H1 (cell line): ENCODE measurements around the gene TMEM44. TPM values are rescaled to one million over a fixed set of nuclear protein-coding genes. Genes with fewer than 3 reads are reported as not detected.

ENCODE experiments used
- CTCF ChIA-PET: fragments of 300-600 bp; sonication (Branson Sonifier 250); formaldehyde crosslinking; loops from one replicate; lab custom pipeline; 2021; ENCODE audit not compliant: partially characterized antibody; lab: Charles Lee
- POLR2A ChIA-PET: fragments of 300-600 bp; sonication (Branson Sonifier 250); formaldehyde crosslinking; loops from one replicate; lab custom pipeline; 2021; ENCODE audit warnings: inconsistent platforms; ENCODE audit not compliant: partially characterized antibody; lab: Charles Lee
- DNase-seq, 2 experiments: peaks; one replicate each; pipeline versions ENCODE4 v3.0.0 to v3.0.0-alpha.2; 2010 to 2022; ENCODE audit warnings: low spot score in 2 of 2, low read depth in 1 of 2, mixed read lengths in 1 of 2
- FAIRE-seq: peaks from 2 replicates; lab custom pipeline; 2011; peaks lifted over from hg19 to GRCh38; lab: Jason Lieb, UNC
- H2AFZ ChIP-seq: 2 replicates; pipeline ENCODE4 v1.8.1; 2012; ENCODE audit warnings: low read length, inconsistent platforms
- H2AK5ac ChIP-seq: 2 replicates; pipeline ENCODE4 v1.6.1; 2013; ENCODE audit warnings: low read depth, low read length
- H2BK120ac ChIP-seq: replicated peaks from 2 replicates; pipeline ENCODE3; 2013; ENCODE audit warnings: low read depth, low read length, inconsistent platforms
- H2BK12ac ChIP-seq: 2 replicates; pipeline ENCODE4 v1.6.1; 2013; ENCODE audit warnings: low read depth, low read length
- H2BK15ac ChIP-seq: 2 replicates; pipeline ENCODE4 v1.6.1; 2013; ENCODE audit warnings: low read length
- H2BK20ac ChIP-seq: 2 replicates; pipeline ENCODE4 v1.6.1; 2013; ENCODE audit warnings: low read length
- H2BK5ac ChIP-seq: 2 replicates; pipeline ENCODE4 v1.6.1; 2013; ENCODE audit warnings: low read depth, low read length
- H3K14ac ChIP-seq: 2 replicates; pipeline ENCODE4 v1.6.1; 2013; ENCODE audit warnings: inconsistent platforms; ENCODE audit not compliant: insufficient read length
- H3K18ac ChIP-seq: 2 replicates; pipeline ENCODE4 v1.6.1; 2013; ENCODE audit warnings: low read length; ENCODE audit errors: extremely low read depth
- H3K23ac ChIP-seq: 2 replicates; pipeline ENCODE4 v1.6.1; 2013; ENCODE audit warnings: inconsistent platforms; ENCODE audit not compliant: insufficient read length
- H3K23me2 ChIP-seq: 2 replicates; pipeline ENCODE4 v1.6.1; 2013; ENCODE audit warnings: low read depth, low read length
- H3K27ac ChIP-seq: 2 replicates; pipeline ENCODE4 v1.6.1; 2011; ENCODE audit warnings: low read depth, low read length, inconsistent platforms
- H3K27me3 ChIP-seq, 4 experiments: replicated peaks in 1 of 4; 1 replicate in 1 of 4; 2 replicates in 3 of 4; pipeline versions ENCODE4 v1.6.1 to v1.8.1; 2011 to 2013; ENCODE audit warnings: low read length in 3 of 4, mild to moderate bottlenecking in 3 of 4, inconsistent platforms in 2 of 4, mixed read lengths in 2 of 4, moderate library complexity in 1 of 4; ENCODE audit not compliant: control insufficient read depth in 3 of 4, insufficient read depth in 3 of 4; ENCODE audit errors: extremely low read depth in 1 of 4
- H3K36me3 ChIP-seq, 4 experiments: 2 replicates each; pipeline versions ENCODE4 v1.6.1 to v1.8.1; 2011 to 2013; ENCODE audit warnings: mild to moderate bottlenecking in 4 of 4, low read length in 3 of 4, moderate library complexity in 2 of 4, control low read depth in 1 of 4, inconsistent platforms in 1 of 4; ENCODE audit not compliant: insufficient read depth in 4 of 4, control insufficient read depth in 2 of 4
- H3K4ac ChIP-seq: replicated peaks from 2 replicates; pipeline ENCODE3; 2013; ENCODE audit warnings: low read length, low read depth, mixed read lengths, inconsistent platforms; ENCODE audit not compliant: insufficient read length
- H3K4me1 ChIP-seq, 4 experiments: replicated peaks in 1 of 4; 1 replicate in 1 of 4; 2 replicates in 3 of 4; pipeline versions ENCODE4 v1.6.1 to v1.8.1; 2011 to 2013; ENCODE audit warnings: low read length in 3 of 4, inconsistent platforms in 2 of 4, mixed read lengths in 1 of 4; ENCODE audit not compliant: insufficient read depth in 4 of 4, control insufficient read depth in 3 of 4
- H3K4me2 ChIP-seq, 2 experiments: 2 replicates each; pipeline versions ENCODE4 v1.6.1 to v1.8.1; 2011 to 2013; ENCODE audit warnings: low read depth in 2 of 2, low read length in 2 of 2, control low read depth in 1 of 2, inconsistent platforms in 1 of 2, mild to moderate bottlenecking in 1 of 2; ENCODE audit not compliant: insufficient read depth in 1 of 2
- H3K4me3 ChIP-seq, 4 experiments: fragments of 200-600, 300-600 bp in 1 of 4; sonication (generic), shearing (Covaris generic), sonication (Bioruptor Twin) in 1 of 4; 2 replicates each; pipeline versions ENCODE4 v1.5.1 to v1.8.1; 2011 to 2016; ENCODE audit warnings: low read length in 4 of 4, low read depth in 3 of 4, control low read depth in 2 of 4, inconsistent platforms in 2 of 4, mild to moderate bottlenecking in 2 of 4, mixed read lengths in 1 of 4, moderate library complexity in 1 of 4; ENCODE audit not compliant: insufficient read depth in 2 of 4; ENCODE audit errors: extremely low read depth in 1 of 4
- H3K56ac ChIP-seq: replicated peaks from 2 replicates; pipeline ENCODE3; 2013; ENCODE audit warnings: low read depth, mild to moderate bottlenecking, mixed read lengths, low read length, inconsistent platforms; ENCODE audit not compliant: insufficient read length
- H3K79me1 ChIP-seq: 2 replicates; pipeline ENCODE4 v1.6.1; 2013; ENCODE audit warnings: low read depth, low read length, control low read depth
- H3K79me2 ChIP-seq, 2 experiments: 2 replicates each; pipeline versions ENCODE4 v1.6.1 to v1.8.1; 2012 to 2013; ENCODE audit warnings: low read length in 2 of 2, mild to moderate bottlenecking in 2 of 2, inconsistent platforms in 1 of 2; ENCODE audit not compliant: insufficient read depth in 2 of 2, control insufficient read depth in 1 of 2
- H3K9ac ChIP-seq, 4 experiments: replicated peaks in 1 of 4; 1 replicate in 1 of 4; 2 replicates in 3 of 4; pipeline versions ENCODE4 v1.6.1 to v1.8.1; 2011 to 2013; ENCODE audit warnings: low read depth in 3 of 4, low read length in 3 of 4, control low read depth in 2 of 4, mild to moderate bottlenecking in 2 of 4, moderate library complexity in 2 of 4, inconsistent platforms in 1 of 4; ENCODE audit errors: extremely low read depth in 1 of 4
- H3K9me3 ChIP-seq, 2 experiments: 2 replicates each; pipeline versions ENCODE4 v1.6.1 to v1.8.1; 2012 to 2013; ENCODE audit warnings: mild to moderate bottlenecking in 2 of 2, moderate library complexity in 2 of 2, control low read depth in 1 of 2, inconsistent platforms in 1 of 2, low read depth in 1 of 2, low read length in 1 of 2, mixed read lengths in 1 of 2; ENCODE audit not compliant: insufficient read depth in 2 of 2
- H4K20me1 ChIP-seq, 2 experiments: replicated peaks in 1 of 2; 2 replicates each; pipeline versions ENCODE3 to v1.8.1; 2011 to 2013; ENCODE audit warnings: inconsistent platforms in 2 of 2, low read length in 2 of 2, mild to moderate bottlenecking in 1 of 2; ENCODE audit not compliant: insufficient read depth in 2 of 2, control insufficient read depth in 1 of 2
- H4K5ac ChIP-seq: 2 replicates; pipeline ENCODE4 v1.6.1; 2013; ENCODE audit warnings: low read length, low read depth, mixed read lengths, inconsistent platforms; ENCODE audit not compliant: insufficient read length
- H4K8ac ChIP-seq: 2 replicates; pipeline ENCODE4 v1.8.0; 2013; ENCODE audit warnings: mild to moderate bottlenecking, moderate library complexity, low read length, inconsistent platforms; ENCODE audit not compliant: insufficient read depth; ENCODE audit errors: extremely low read depth
- H4K91ac ChIP-seq: replicated peaks from 2 replicates; pipeline ENCODE3; 2013; ENCODE audit warnings: low read length, mixed read lengths, inconsistent platforms; ENCODE audit not compliant: insufficient read length
- EGR1 ChIP-seq: IDR thresholded peaks from 2 replicates; pipeline ENCODE4 v1.6.1; 2011; ENCODE audit warnings: low read depth, low read length, borderline replicate concordance
- JUND ChIP-seq: IDR thresholded peaks from 2 replicates; pipeline ENCODE4 v1.6.1; 2011; ENCODE audit warnings: mild to moderate bottlenecking, improper control_type of control experiment, low read length
- WGBS, 2 experiments: shearing (Covaris generic) in 1 of 2; methylation state at CpG; one replicate each; pipeline versions ENCODE4 v1.1.6 to v1.1.7; 2013 to 2015; ENCODE audit warnings: low lambda C conversion rate in 2 of 2, mixed read lengths in 2 of 2, inconsistent platforms in 1 of 2, low coverage in 1 of 2, missing lambda C conversion rate in 1 of 2; ENCODE audit not compliant: insufficient replicate concordance in 2 of 2, insufficient coverage in 1 of 2, insufficient read length in 1 of 2; ENCODE audit errors: extremely low coverage in 1 of 2, missing lambda C conversion rate in 1 of 2; 5-methylcytosine and 5-hydroxymethylcytosine counted together
- polyA plus RNA-seq, 7 experiments: library from polyadenylated mRNA; depleted of rRNA in 3 of 7; stranded (reverse) in 5 of 7; unstranded in 2 of 7; fragments of >200 nt in 5 of 7; fragments of 200-250 nt in 2 of 7; gene quantifications; 1 replicate in 5 of 7; 2 replicates in 1 of 7; 4 replicates in 1 of 7; pipeline versions ENCODE4 v1.2.1 to v1.2.3, GENCODE V29; 2011 to 2013; ENCODE audit warnings: missing spikeins in 2 of 7, mixed read lengths in 2 of 7
- total RNA-seq: library from RNA; stranded (reverse); fragmentation: NEBNext Ultra II Directional; extraction: Animal tissue kit (Norgen Biotek cat#: 25700); gene quantifications from 2 replicates; pipeline ENCODE4 v1.2.1, GENCODE V29; 2021
- TF ChIP-seq, protein P1 (sequence below), 3 experiments: IDR thresholded peaks; 1 replicate in 2 of 3; 2 replicates in 1 of 3; pipeline versions ENCODE4 v1.5.1 to v1.6.1; 2011; ENCODE audit warnings: low read length in 3 of 3, mild to moderate bottlenecking in 3 of 3, inconsistent platforms in 2 of 3, low read depth in 1 of 3, moderate library complexity in 1 of 3; ENCODE audit not compliant: insufficient read depth in 1 of 3; ENCODE audit errors: control extremely low read depth in 1 of 3

Gene TMEM44
- total and polyA plus RNA-seq, 2 of the 8 experiments (the other 6 are each of a cell fraction or from before 2014, with no cell fraction given) = 14.0 to 16.7 TPM

DNA sequence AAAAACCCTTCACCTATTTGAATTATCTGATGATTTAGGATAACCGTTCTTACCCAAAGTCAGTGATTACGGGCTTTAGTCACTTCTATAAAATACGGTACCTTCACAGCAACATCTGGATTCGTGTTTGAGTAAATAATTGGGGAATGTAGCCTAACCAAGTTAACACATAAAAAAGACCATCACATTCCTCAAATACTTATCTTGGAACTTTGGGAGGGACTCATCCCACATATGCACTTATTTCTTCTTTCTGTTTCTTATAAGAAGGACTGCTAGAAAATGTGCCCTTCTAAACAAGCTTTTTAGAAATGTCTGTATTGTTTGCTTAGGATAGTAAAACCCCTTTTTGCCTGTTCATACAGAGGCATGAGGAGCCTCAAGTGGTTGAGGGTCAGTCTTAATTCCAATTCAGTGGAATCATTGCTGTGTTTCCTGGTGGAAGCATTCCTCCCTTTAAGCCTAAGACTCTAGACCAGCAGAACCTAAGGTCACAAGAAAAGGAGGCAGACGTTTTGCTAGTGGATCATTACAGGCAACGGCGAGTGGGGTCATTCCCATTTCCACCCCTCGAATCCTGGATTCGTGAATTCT is 67.5 kb downstream of the TMEM44 start:
- FAIRE-seq (no peak), DNase-seq (no peak)
- Histone ChIP-seq H3K56ac (no peak overlapping the region), H3K14ac (no peak overlapping the region), H3K18ac (no peak overlapping the region), H2BK120ac (no peak overlapping the region), H3K4me1 (peaks cover 0 to 4% (median 0%) of the 10 kb centered on the region in 4 experiments; a peak in 2 of 7 replicates), H3K4me3 (no peak overlapping the region), H3K4ac (no peak overlapping the region), H2BK15ac (no peak overlapping the region), H2BK20ac (0 out of 2 replicates have a peak overlapping the region, but pooled peaks have one; percentile 34), H3K9me3 (no peaks in the 10 kb centered on the region), H2AK5ac (0 out of 2 replicates have a peak overlapping the region, but pooled peaks have one; percentile 34), H3K27me3 (peaks cover 0 to 3% (median 0%) of the 10 kb centered on the region in 4 experiments; a peak in 1 of 7 replicates), H3K36me3 (no peaks in the 10 kb centered on the region), H3K79me1 (no peaks in the 10 kb centered on the region), H3K79me2 (no peaks in the 10 kb centered on the region), H4K5ac (no peak overlapping the region), H3K27ac (no peak overlapping the region), H2BK5ac (no peak overlapping the region), H3K9ac (no peak overlapping the region), H3K23ac (no peak overlapping the region), H3K4me2 (no peak overlapping the region), H4K20me1 (no peaks in the 10 kb centered on the region), H4K91ac (no peak overlapping the region), H2BK12ac (0 out of 2 replicates have a peak overlapping the region, but pooled peaks have one; percentile 63), H2AFZ (no peak overlapping the region), H4K8ac (no peak overlapping the region), H3K23me2 (no peaks in the 10 kb centered on the region)
- 81% methylated on average over 9 of the region's 9 CpGs; no CpG with 5 or more reads in 1 of the 2 experiments for WGBS, 2 experiments
- POLR2A ChIA-PET = interaction anchor here (0.6 kb wide), 2 partner anchors 49 to 585 kb away, joined by 3 to 4 read pairs; no protein-coding TSS in a partner anchor
- TF ChIP-seq EGR1 = no peak
- no peak for TF ChIP-seq JUND
- TF ChIP-seq, protein P1, sequence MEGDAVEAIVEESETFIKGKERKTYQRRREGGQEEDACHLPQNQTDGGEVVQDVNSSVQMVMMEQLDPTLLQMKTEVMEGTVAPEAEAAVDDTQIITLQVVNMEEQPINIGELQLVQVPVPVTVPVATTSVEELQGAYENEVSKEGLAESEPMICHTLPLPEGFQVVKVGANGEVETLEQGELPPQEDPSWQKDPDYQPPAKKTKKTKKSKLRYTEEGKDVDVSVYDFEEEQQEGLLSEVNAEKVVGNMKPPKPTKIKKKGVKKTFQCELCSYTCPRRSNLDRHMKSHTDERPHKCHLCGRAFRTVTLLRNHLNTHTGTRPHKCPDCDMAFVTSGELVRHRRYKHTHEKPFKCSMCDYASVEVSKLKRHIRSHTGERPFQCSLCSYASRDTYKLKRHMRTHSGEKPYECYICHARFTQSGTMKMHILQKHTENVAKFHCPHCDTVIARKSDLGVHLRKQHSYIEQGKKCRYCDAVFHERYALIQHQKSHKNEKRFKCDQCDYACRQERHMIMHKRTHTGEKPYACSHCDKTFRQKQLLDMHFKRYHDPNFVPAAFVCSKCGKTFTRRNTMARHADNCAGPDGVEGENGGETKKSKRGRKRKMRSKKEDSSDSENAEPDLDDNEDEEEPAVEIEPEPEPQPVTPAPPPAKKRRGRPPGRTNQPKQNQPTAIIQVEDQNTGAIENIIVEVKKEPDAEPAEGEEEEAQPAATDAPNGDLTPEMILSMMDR (IDR thresholded peaks at IDR 0.05; ENCODE audit: control extremely low read depth in 1 of 3, insufficient read depth in 1 of 3, low read depth in 1 of 3, low read length in 3 of 3) = no peak
- CTCF ChIA-PET = interaction anchor here (0.8 to 2.0 kb wide), 4 partner anchors 9 to 224 kb away, joined by 3 to 7 read pairs (median 4); no protein-coding TSS in a partner anchor
